Ishikawa (cell line): Measurements from ENCODE around the gene ANKRD27.

Source experiments
- RAD21 ChIP-seq: IDR thresholded peaks from 2 replicates; pipeline ENCODE4 v1.6.1; 2012; ENCODE audit warnings: low read depth
- YY1 ChIP-seq: IDR thresholded peaks from 2 replicates; pipeline ENCODE4 v1.6.1; 2012; ENCODE audit warnings: low read depth

DNA sequence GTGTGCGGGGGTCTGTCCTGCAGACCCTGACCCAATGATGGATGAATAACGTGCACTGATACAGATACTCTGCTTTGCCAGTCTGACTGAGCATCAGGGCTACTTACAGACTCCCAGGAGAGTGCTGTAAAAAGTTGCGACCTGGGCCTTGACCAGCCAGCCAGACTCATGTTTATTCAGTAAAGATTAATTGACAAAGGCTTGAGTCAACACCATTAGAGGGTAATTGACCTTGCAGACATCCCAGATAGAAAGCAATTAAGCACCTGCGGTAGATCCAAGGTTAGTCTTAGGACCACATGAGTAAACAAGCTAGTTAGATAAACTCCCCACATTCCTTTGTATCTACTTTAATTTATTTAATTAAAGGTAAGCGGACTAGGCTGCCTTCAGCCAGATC lies 27.0 kb upstream of the ANKRD27 start:
- TF ChIP-seq RAD21 (no peak), YY1 (no peak)
